Neutrophil (primary cell): ENCODE measurements around the gene CAVIN3.
"Not testable (repeated sequence)": the region's sequence is repeated elsewhere in the genome, so short reads cannot be mapped to it uniquely, and the experiment has no call there.

Source experiments
- H3K27ac ChIP-seq: fragments of 200-600 bp; sonication (generic); 2 replicates; pipeline ENCODE4 v1.5.1; 2016; ENCODE audit warnings: mild to moderate bottlenecking, moderate library complexity
- H3K27me3 ChIP-seq: fragments of 200-600 bp; sonication (generic); 2 replicates; pipeline ENCODE4 v1.6.0; 2016; ENCODE audit warnings: mild to moderate bottlenecking
- H3K36me3 ChIP-seq: fragments of 200-600 bp; sonication (generic); 2 replicates; pipeline ENCODE4 v1.5.1; 2017
- H3K4me1 ChIP-seq, 2 experiments: fragments of 200-600 bp in 1 of 2; sonication (generic) in 1 of 2; 1 replicate in 1 of 2; 2 replicates in 1 of 2; pipeline versions ENCODE4 v1.5.1 to v1.6.1; 2013 to 2016; ENCODE audit warnings: low read depth in 1 of 2, low read length in 1 of 2, mild to moderate bottlenecking in 1 of 2, moderate library complexity in 1 of 2; ENCODE audit not compliant: control insufficient read depth in 1 of 2, insufficient read depth in 1 of 2
- H3K4me3 ChIP-seq, 2 experiments: fragments of 200-600 bp in 1 of 2; sonication (generic) in 1 of 2; 1 replicate in 1 of 2; 2 replicates in 1 of 2; pipeline ENCODE4 v1.5.1; 2013 to 2016; ENCODE audit warnings: low read depth in 1 of 2, low read length in 1 of 2, mild to moderate bottlenecking in 1 of 2, moderate library complexity in 1 of 2
- H3K9me3 ChIP-seq: fragments of 200-600 bp; sonication (generic); 2 replicates; pipeline ENCODE4 v1.5.1; 2016
- CTCF ChIP-seq: fragments of 200-600 bp; sonication (generic); IDR thresholded peaks from 2 replicates; pipeline ENCODE4 v1.5.1; 2016; ENCODE audit warnings: antibody characterized with exemption

Gene CAVIN3

DNA sequence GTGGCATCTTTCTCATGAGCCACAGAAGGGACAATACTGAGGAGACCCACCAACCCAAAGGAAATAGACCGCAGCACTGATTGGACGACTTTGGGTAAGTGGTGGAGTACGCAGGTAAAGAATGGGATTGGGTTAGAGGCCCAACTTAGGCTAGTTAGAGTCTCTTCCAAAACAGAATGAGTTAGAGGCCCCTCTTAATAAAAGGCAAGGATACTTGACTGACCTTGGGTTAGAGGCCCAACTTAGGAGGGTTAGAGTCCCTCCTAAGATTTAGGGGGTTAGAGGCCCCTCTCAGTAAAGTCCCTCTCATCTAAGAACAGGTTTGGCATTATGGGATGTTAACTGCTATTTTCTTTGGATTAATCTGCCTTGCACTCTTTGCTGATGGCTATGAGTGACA, 36.1 kb downstream of the CAVIN3 start:
- Histone ChIP-seq H3K4me3 (no peak overlapping the region), H3K27ac (no peak overlapping the region), H3K27me3 (peaks cover 83% of the 10 kb centered on the region), H3K4me1 (no peaks in the 10 kb centered on the region), H3K36me3 (no peaks in the 10 kb centered on the region), H3K9me3 (no peaks in the 10 kb centered on the region)
- TF ChIP-seq CTCF = no peak

DNA sequence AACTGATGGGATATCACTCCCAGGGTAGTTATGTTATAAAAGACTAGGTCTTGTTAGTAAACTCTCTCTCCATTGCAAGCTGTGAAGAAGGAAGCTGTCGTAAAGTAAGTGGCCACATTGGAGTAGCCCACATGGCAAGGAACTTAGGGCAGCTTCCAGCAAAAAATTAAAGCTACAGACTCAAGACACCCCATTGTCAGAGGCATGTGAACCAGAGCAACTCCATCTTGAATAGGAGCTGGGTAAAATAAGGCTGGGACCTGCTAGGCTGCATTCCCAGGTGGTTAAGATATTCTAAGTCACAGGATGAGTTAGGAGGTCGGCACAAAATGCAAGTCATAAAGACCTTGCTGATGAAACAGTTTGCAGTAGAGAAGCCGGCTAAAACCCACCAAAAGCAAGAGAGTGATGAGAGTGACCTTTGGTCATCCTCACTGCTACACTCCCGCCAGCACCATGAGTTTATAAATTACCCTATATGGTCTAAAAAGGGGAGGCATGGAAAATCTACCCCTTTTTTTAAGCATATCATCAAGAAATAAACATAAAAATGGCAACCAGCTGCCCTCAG, 36.8 kb downstream of the CAVIN3 start:
- no peak for TF ChIP-seq CTCF
- Histone ChIP-seq H3K36me3 (no peaks in the 10 kb centered on the region), H3K4me1 (no peaks in the 10 kb centered on the region), H3K4me3 (no peak overlapping the region), H3K27ac (no peak overlapping the region), H3K27me3 (peaks cover 81% of the 10 kb centered on the region), H3K9me3 (no peaks in the 10 kb centered on the region)

DNA sequence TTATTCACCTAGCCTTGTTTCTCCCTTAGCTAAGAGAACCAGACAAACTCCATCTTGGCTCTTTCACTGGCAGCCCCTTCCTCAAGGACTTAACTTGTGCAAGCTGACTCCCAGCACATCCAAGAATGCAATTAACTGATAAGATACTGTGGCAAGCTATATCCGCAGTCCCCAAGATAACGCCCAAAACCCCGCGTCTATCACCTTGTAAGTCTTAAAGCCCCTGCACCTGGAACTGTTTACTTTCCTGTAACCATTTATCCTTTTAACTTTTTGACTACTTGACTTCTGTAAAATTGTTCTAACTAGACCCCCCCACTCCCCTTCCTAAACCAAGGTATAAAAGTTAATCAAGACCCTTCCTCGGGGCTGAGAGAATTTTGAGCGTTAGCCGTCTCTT, 39.5 kb downstream of the CAVIN3 start:
- H3K4me1 ChIP-seq, H3K4me3 ChIP-seq, H3K27ac ChIP-seq, H3K9me3 ChIP-seq, H3K36me3 ChIP-seq: not testable (repeated sequence)
- H3K27me3 ChIP-seq = peaks cover 78% of the 10 kb centered on the region

DNA sequence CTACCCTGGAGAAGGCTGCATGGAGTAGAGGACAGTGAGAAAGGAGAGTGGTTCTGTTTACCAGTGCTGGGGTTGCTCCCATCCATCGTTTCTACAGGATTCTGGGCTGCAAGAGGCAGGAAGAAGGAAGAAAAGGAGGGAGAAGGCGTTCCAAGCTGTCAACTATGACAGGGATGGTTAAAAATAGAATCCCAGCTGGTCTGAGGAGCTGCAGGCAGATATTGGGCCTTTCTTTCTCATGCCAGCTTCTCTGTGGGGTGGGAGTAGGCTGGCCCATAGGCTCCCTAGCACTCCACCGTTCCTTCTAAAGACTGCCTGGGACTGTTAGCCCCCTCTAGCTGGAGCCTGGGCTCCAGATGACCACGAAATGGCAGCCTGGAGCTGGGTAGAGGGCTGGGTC, 47.1 kb downstream of the CAVIN3 start:
- Histone ChIP-seq H3K36me3 (no peaks in the 10 kb centered on the region), H3K4me3 (no peak overlapping the region), H3K9me3 (no peaks in the 10 kb centered on the region), H3K27ac (no peak overlapping the region), H3K4me1 (peaks cover 0 to 4% of the 10 kb centered on the region in 2 experiments), H3K27me3 (peaks cover 35% of the 10 kb centered on the region)
- TF ChIP-seq CTCF = no peak

- no peaks in the 10 kb centered on the region for H3K36me3 ChIP-seq
- no peaks in the 10 kb centered on the region for H3K9me3 ChIP-seq
- H3K4me3 ChIP-seq = no peak overlapping the region
- no peak for TF ChIP-seq CTCF
- H3K27me3 ChIP-seq = peaks cover 24% of the 10 kb centered on the region
- H3K27ac ChIP-seq = no peak overlapping the region
- H3K4me1 ChIP-seq = peaks cover 0 to 4% of the 10 kb centered on the region in 2 experiments
Measured at GRCh38 chr11:6271598-6271997, 48.7 kb downstream of the CAVIN3 start.

DNA sequence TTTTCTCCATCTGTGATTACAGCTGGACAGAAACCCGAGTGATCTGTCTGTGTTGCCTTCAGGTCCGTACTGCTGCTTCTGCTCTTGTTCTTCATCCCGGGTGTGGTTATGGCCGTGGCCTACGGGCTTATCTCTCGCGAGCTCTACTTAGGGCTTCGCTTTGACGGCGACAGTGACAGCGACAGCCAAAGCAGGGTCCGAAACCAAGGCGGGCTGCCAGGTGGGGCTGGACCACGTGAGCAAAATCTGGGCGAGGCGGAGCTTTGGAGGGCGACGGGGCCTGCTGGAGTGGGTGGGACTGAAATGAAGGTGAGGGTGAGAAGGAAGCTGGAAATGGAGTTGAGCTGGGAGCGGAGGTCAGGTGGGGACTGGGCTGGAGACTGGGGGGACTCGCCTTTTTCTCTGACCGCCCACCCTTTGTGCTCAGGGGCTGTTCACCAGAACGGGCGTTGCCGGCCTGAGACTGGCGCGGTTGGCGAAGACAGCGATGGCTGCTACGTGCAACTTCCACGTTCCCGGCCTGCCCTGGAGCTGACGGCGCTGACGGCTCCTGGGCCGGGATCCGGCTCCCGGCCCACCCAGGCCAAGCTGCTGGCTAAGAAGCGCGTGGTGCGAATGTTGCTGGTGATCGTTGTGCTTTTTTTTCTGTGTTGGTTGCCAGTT, 49.6 kb downstream of the CAVIN3 start:
- H3K4me3 ChIP-seq = peak overlapping the region in 1 of 2 experiments; percentile 31
- peaks cover 22% of the 10 kb centered on the region for H3K27me3 ChIP-seq
- TF ChIP-seq CTCF = no peak
- H3K27ac ChIP-seq = no peak overlapping the region
- peaks cover 0 to 4% of the 10 kb centered on the region in 2 experiments for H3K4me1 ChIP-seq
- H3K9me3 ChIP-seq = no peaks in the 10 kb centered on the region
- no peaks in the 10 kb centered on the region for H3K36me3 ChIP-seq
